Testis (tissue), 2 donors: ENCODE results near the gene MUC2.

Source experiments
- POLR2A ChIP-seq: fragments of 450-650 bp; IDR thresholded peaks from one replicate; pipeline ENCODE4 v1.6.1; 2017; ENCODE audit warnings: antibody characterized with exemption, mild to moderate bottlenecking, moderate library complexity
- TF ChIP-seq, protein P1 (sequence below), 3 experiments: fragments of 450-650 bp in 2 of 3; fragments of 200-600 bp in 1 of 3; sonication (generic) in 1 of 3; IDR thresholded peaks; one replicate each; pipeline ENCODE4 v1.5.1; 2016 to 2019; ENCODE audit warnings: antibody characterized with exemption in 3 of 3, mild to moderate bottlenecking in 2 of 3, moderate library complexity in 1 of 3

- no peak for TF ChIP-seq POLR2A
- TF ChIP-seq, protein P1, sequence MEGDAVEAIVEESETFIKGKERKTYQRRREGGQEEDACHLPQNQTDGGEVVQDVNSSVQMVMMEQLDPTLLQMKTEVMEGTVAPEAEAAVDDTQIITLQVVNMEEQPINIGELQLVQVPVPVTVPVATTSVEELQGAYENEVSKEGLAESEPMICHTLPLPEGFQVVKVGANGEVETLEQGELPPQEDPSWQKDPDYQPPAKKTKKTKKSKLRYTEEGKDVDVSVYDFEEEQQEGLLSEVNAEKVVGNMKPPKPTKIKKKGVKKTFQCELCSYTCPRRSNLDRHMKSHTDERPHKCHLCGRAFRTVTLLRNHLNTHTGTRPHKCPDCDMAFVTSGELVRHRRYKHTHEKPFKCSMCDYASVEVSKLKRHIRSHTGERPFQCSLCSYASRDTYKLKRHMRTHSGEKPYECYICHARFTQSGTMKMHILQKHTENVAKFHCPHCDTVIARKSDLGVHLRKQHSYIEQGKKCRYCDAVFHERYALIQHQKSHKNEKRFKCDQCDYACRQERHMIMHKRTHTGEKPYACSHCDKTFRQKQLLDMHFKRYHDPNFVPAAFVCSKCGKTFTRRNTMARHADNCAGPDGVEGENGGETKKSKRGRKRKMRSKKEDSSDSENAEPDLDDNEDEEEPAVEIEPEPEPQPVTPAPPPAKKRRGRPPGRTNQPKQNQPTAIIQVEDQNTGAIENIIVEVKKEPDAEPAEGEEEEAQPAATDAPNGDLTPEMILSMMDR (IDR thresholded peaks at IDR 0.05), result no peak
Observed at GRCh38 chr11:1117992-1118391, 43.3 kb downstream of the MUC2 start.
